ENCODE data around the gene TUBB1. TPM values are rescaled to one million over a fixed set of nuclear protein-coding genes. Genes with fewer than 3 reads are reported as not detected.
A peak's percentile ranks its signal among the peaks of the same experiment; 100 is the strongest.
"Not testable (repeated sequence)": the region's sequence is repeated elsewhere in the genome, so short reads cannot be mapped to it uniquely, and the experiment has no call there.

The TUBB1 gene
- total RNA-seq, 1 donor from 2014 or later: not detected

DNA sequence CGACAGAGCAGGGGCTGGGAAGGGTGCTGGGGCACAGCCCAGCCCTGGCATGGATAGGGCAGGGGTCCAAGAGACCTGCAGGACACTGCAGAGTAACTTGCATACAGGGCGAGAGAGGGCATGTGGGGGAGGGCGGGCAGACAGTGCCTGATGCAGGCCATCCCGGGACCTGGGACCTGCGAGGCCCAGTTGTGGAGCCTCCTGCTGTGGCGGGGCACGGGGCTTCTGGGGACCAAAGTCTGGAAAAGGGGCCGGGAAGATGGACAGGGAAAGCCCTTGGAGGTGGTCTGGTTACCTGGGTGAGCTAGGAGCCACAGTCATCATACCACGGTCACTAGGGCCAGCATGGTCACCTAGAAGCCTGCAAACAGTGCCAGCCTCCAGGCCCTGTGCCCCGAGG, 412 bp upstream of the TUBB1 start:
- DNase-seq (ENCODE audit: low read depth, low spot score): no peak

DNA sequence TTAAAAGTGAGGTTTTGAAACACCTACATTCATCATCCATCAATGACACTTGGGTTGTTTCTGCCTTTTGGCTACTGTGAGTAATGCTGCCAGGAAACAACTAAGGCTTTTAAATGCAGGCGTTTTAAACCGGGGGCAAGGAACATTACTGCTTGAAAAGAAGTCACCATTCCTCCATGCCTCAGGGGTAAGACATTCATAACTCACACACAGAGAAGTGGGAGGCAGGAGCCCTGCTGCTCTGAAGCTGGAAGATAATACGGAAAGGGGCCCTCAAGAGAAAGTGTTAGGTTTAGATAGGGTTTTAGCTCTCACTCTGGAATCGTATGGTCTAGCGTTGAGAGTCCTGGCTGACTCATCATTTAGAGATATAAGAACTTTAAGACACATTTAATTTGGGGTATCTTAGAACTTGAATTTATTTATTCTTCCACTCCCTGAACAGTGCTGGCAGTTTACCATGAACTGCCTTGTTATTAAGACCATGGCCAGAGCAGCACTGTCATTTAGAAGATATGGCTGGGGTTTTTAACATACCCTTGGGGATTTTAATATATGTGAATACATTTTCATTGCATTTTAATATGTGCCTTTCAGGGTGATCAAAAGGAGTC, 1.8 kb downstream of the TUBB1 start:
- no peak for DNase-seq (ENCODE audit: low read depth, low spot score)

DNA sequence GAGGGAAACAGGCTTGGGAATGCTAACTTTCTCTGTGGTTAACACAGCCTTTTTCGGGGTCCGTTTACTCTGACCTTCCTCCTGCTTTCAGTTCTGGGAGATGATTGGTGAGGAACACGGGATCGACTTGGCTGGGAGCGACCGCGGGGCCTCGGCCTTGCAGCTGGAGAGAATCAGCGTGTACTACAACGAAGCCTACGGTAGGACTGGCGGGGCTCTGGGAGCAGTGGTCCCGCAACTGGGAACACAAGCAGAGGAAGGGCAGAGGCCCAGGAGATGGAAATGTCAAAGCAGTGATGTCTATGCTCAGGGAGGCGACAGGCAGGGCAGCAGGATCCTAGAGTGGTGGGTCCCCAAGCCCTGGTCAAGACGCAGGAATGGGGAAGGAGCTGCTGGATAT, 3.5 kb downstream of the TUBB1 start:
- DNase-seq (ENCODE audit: low read depth, low spot score): no peak

DNA sequence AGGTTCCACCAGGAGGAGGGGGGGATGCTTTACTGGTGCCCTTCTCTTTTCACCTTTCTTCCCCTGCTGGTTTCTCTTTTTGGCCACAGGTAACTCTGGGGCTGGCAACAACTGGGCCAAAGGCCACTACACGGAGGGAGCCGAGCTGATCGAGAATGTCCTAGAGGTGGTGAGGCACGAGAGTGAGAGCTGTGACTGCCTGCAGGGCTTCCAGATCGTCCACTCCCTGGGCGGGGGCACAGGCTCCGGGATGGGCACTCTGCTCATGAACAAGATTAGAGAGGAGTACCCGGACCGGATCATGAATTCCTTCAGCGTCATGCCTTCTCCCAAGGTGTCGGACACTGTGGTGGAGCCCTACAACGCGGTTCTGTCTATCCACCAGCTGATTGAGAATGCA, 4.4 kb downstream of the TUBB1 start:
- DNase-seq (ENCODE audit: low read depth, low spot score): no peak

DNA sequence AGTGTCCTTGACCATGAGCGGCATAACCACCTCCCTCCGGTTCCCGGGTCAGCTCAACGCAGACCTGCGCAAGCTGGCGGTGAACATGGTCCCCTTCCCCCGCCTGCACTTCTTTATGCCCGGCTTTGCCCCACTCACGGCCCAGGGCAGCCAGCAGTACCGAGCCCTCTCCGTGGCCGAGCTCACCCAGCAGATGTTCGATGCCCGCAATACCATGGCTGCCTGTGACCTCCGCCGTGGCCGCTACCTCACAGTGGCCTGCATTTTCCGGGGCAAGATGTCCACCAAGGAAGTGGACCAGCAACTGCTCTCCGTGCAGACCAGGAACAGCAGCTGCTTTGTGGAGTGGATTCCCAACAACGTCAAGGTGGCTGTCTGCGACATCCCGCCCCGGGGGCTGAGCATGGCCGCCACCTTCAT, 4.9 kb downstream of the TUBB1 start:
- no peak for DNase-seq (ENCODE audit: low read depth, low spot score)

DNA sequence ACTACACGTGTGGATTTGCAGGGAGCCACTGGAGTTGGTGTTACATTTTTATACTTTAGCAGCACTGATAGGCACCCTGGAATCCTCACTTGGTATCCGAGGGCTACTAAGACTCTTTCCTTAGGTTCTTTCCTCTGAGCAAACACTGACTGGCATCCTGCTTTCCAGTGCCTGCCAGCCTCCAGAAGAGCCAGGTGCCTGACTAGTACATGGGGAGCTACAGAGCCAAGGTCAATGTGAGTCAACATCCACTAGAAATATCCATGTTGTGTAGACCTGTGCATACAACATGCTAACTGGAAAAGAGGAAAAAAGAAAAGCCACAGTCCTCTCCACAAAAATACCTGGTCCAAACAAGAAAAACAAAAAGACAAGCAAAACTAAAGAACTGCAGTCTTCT, 5.9 kb downstream of the TUBB1 start:
- DNase-seq (ENCODE audit: low read depth, low spot score): no peak

DNA sequence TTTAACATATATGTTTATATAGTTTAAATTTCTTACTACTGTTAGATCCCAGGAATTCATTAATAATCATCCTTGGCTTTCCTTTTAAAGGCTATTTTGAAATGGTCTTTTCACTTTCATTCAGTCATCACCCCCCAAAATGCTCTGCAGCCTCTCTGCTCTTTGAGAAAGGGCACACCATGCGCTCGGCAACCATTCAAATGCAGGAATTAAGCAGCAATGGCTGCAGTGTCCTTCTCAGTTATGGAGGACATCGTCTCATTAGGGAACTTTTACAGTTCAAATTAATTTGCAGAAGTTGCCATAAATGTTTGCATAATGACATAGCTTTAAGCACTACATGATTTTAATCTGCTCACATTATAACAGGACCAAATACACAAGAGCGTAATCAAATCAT, 6.3 kb downstream of the TUBB1 start:
- DNase-seq (ENCODE audit: low read depth, low spot score): no peak

DNA sequence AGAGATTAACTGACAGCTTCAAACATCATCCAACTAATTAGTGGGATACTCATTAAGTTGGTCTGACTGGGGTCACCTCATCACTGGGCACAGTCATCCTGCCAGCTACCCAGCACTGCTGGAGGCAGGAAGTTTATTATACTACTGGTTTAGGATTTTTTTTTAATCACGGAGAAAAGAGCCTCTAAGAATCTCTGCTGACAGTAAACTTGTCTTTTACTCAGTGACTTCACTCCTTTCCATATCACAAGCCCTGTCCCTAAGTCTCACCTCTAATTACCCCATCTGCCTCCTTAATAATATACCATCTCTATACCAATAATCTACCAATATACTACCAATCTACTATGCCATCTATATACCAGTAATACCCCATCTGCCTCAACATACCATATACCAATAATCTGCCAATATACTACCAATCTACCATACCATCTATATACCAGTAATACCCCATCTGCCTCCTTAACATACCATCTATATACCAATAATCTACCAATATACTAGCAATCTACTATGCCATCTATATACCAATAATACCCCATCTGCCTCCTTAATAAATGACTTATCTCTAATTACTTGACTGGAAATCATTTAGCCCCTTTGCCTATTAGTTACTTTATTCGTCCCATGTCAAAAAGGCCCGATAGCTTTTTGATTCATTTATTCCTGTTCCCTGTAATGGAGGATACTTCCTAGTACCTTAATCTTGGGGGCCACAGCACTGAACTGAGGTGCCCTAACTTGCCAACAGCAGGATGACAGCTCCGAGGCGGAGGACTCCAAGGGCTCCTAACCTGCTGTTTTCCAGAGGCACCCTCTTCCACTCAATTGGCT, 7.9 kb downstream of the TUBB1 start:
- no peak for DNase-seq (ENCODE audit: low read depth, low spot score)

DNA sequence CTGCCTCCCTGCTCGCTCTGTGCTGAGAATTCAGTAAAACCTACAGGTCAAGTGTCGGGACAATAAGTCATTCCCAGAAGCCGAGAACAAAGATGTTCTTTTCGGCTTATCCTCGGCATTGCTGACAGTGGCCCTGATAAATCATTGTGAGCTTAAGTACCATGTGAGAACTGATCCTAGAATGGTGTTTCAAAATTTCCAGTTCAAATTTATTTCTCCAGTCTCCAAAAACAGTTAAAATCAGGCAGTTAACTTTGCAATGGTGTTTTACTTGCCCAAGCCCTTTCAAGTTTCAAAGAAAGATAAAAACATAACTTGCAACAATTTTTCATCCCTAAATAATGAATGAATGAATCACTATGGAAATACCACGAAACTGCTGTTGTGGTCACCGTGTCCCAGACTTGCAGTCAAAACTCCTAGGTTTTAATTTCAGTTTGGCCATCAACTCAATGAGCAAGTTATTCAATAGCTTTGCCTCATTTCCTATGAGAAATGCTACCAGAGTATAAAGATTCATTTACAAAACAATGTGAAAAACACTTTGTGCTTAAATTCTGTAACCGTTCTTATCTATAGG, 8.6 kb downstream of the TUBB1 start:
- DNase-seq (ENCODE audit: low read depth, low spot score): no peak

DNA sequence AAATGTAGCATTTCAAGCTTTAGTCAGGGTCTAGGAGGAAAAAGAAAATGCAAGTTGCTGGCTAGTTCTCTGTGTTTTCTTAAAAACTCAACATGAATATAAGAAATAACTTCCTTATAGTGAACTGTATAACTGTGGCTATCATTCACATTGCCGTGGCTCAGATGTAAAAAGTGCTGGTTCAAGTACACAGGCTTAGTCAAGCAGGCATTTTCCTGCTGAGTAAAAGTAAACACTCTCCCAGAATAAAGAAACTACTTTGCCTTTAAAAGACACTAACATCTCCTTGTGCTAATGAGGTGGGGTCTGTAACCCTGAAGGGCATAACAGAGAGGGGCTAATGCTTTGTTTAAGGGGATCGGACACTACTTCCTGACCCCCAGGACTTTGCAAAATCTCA, 9.6 kb downstream of the TUBB1 start:
- DNase-seq (ENCODE audit: low read depth, low spot score): no peak

DNA sequence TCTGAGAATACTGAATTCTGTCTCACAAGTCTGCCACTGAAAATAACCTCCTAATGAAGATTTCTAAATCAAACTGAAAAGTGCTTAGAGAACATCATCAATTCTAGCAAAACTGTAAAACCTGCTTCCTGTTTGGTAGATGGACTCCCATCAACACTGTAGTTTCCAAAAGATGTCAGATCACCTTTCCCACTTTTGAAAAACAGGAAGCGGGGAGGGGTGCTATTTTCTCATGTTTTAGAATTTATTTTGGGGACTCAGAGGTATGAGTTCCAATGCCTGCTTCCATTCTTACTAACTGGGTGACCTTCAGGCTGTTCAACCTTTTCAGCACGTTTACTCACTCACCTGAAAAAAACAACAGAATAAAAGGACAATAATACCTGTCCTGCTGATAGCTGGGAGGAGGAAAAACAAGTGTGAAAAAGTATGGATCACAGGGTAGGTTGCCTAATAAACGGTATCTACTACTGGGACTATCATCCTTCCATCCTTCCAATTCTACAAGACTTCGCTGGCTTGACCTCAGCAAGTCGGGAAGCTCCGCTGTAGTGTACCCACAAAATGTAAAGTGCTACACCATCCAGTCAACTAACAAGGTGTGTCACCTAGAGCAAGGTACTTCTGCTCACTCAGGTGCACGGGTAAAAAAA, 11.8 kb downstream of the TUBB1 start:
- no peak for DNase-seq (ENCODE audit: low read depth, low spot score)

DNA sequence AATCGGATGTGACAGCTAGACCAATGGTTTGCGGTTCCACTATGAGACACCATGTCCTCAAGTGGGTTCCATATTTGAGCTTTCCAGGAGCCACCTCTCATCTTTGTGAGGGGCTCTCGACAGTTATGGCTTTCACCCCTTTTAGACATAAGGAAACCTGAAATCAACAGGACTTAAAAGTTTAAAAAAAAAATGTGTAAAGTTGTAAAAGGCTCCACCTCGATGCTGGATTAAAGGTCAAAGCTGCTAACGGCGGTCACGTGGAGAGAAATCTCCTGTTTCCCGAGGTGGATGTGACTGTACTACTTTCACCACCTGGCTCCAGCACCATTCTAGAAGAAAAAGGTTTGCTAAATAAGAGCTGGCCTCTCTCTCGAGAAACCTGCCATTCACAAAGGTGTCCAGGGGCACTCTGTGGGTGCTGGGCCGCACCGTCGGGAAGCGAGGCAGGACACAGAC, 12.4 kb downstream of the TUBB1 start:
- no peak for DNase-seq (ENCODE audit: low read depth, low spot score)

DNA sequence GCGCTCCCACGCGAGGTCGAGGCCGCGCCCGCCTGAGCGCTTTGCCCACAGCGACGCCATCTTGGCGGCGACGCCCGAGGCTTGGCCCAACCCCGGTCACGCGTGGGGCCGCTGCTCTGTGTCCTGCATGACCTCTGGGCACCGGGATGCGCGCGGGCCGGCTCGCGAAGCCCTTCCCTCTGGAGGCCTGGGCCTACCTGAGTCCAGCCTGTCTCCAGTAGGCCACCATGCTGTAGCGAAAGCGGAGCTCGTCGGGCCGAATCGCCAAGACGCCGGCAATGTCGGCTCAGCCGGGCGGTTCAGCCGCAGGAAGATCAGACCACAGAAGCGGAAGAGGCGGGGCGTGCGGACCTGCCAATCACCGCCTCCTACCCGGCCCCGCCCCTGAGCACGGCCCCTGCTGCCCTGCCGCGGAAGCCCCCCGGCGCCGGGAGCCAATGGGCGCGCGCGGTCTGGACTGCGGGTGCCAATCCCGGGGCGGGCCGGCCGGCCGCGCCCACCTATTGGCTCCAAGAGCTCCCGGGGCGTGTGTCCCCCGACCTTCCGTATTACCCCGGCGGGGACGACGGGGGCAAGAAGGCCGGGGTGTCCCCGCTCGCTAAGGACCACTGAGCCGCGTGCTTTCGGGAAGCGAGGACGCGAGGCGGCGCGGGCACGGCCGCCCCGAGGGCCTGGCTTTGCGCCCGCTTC, 12.9 kb downstream of the TUBB1 start, which contains the start of gene ATP5F1E:
ATP5F1E (minus strand) TSS at position 313 of the 690 bp plus-strand sequence; CDS start at position 229, 84 bp downstream.
- DNase-seq (ENCODE audit: low read depth, low spot score): peak; percentile 83

DNA sequence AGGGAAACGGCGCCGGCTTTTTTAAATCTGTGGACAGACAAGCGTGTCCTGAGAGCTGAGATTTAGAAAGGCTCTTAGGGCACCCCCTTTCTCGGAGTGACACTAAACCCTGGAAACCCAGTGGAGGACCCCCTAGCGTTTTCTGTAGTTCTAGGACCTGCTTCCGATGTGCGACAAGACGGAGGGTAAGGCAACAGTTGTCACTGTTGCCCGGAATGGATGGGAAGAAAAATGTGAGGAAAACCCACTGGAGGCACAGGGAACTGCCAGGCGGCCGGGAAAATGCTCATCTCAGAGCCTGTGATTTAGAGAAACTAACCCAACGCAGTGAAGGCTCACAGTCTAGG, 13.5 kb downstream of the TUBB1 start:
- DNase-seq (ENCODE audit: low read depth, low spot score): no peak

DNA sequence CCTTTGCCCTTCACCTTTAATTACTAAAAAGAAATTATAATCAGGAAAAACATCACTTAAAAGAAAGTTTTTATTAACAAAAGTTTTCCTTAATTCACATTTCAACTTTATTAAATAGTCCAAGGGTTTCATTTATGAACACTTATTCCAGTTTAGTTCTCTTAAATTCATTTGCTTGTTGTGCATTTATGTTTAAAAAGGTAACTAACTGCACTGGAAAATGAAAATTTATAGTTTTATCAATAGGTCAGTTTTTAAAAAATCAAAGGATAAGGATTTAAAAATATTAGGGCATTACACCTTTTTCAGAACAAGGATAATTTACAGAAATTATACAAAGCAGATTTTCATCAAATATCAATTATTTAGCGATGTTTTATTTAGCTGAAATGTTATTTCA, 13.9 kb downstream of the TUBB1 start:
- no peak for DNase-seq (ENCODE audit: low read depth, low spot score)

DNA sequence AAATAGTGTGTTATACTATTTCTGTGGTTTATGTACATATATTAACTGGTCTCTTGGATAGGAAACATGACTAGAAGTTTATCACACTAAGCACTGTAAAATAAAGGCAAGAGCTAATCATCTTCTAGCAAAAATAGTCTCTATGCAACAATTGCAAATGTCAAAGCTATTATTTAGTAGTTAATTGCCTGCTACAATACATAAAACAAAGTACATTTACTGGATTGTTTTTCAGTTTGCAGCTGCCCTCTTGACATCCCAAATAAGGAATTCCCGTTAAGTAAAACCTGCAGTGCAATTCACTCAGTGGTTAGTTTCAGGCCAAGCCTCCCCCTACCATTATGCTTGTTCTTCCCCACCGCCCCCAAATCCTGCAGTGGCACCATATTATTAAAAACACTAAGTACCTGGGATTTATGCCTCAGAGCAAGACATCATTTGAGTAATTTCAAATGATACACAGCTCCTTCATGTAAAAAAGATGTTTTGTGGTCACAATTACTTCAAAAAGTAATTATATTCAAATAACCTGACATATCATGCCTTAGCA, 14.5 kb downstream of the TUBB1 start:
- no peak for DNase-seq (ENCODE audit: low read depth, low spot score)

DNA sequence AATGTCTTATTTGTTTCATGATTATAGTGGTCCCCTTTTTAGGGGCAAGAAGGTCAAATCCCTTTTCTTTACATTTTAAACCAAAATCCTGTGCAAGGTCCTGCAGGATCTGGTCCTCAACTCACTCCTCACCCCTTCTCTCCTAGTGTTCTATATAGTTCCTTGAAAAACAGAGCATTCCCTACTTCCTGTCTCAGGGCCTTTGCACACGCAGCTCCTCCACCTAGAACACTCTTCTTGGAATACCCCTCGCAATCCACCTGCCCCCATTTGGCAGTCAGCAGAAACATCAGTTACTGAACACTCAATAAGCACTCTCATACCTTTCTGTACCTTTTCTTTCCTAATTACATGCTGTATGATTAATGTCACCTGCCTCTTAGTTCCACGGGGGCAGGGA, 16.2 kb downstream of the TUBB1 start:
- DNase-seq (ENCODE audit: low read depth, low spot score): no peak

DNA sequence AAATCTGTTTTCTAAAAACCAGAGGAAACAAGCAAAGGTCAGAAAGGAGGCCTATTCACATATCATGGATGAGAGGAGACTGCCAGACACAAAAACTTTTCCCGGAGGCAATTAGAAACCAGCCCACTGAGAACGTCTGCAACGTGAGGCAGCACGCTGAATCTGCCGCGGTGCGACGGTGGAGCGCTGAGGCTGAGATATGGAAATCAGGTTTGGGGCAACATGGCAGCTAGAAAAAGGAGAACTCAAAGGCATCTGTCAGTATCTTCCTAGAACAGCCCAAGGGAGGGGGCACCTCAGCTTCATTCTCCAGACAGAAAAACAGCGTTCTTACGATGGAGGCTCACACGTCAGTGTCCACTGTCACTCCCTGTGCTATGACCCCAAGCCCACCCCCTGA, 18.2 kb downstream of the TUBB1 start:
- DNase-seq (ENCODE audit: low read depth, low spot score): no peak

DNA sequence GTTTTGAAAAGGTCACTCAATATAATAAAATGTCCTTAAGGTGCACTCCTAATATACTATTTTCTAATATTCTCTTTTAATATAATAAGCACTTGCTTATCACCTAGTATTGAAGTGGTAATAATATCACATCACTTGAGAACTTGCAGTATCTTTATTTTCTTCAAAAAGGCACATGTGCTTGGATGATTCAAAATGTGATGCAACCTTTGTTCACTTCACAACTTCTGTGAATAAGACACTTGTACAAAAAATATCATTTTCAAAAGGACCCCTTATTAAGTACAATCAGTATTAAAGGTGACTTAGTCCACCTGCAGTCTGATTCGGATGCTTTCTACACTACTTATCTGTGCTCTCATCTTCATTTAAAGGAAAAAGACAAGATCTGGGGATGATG, 20.0 kb downstream of the TUBB1 start:
- no peak for DNase-seq (ENCODE audit: low read depth, low spot score)

DNA sequence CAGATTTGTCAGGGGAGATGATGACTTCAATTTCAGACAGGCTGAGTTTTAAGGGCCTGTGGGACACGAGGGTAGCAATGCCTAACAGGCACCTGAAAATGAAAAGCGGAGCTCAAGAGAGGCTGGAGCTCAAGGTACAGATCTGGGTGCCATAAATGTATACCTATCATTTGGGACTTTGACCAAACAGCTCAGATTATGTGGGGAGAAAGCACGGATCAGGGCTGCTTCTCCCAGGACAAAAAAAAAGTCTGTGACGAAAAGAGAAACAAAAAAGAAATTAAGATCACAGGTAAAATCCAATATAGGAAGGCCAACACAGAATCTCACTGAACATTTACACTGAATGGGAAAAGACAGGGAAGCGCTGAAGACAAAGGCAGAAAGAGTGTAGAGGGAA, 21.4 kb downstream of the TUBB1 start:
- no peak for DNase-seq (ENCODE audit: low read depth, low spot score)

DNA sequence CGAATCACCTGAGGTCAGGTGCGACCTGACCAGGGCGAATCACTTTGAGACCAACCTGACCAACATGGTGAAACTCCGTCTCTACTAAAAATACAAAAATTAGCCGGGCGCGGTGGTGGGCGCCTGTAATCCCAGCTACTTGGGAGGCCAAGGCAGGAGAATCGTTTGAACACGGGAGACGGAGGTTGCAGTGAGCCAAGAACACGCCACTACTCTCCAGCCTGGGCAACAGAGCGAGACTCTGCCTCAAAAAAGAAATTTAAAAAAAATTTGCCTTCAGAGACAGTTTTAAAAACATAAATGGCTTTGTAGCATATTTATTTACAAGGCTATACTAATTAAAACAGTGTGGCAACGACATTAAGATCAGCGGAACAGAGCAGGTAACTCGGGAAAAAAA, 22.3 kb downstream of the TUBB1 start:
- not testable (repeated sequence) for DNase-seq (ENCODE audit: low read depth, low spot score)

Data from pulmonary artery endothelial cell (primary cell).